Vagina (tissue), 2 donors: ENCODE measurements around the gene SPHK2.

Experiments used
- CTCF ChIP-seq, 3 experiments: fragments of 450-650 bp in 2 of 3; fragments of 200-600 bp in 1 of 3; sonication (generic) in 1 of 3; IDR thresholded peaks; one replicate each; pipeline ENCODE4 v1.5.1; 2017 to 2019; ENCODE audit warnings: antibody characterized with exemption in 3 of 3, mild to moderate bottlenecking in 2 of 3, moderate library complexity in 2 of 3
- POLR2A ChIP-seq, 2 donors: fragments of 450-650 bp; IDR thresholded peaks; one replicate each; pipeline ENCODE4 v1.6.1; 2017; ENCODE audit warnings: antibody characterized with exemption in 2 of 2, mild to moderate bottlenecking in 2 of 2, moderate library complexity in 2 of 2
- POLR2AphosphoS5 ChIP-seq, 2 donors: sonication (generic); formaldehyde crosslinking; IDR thresholded peaks; one replicate each; pipeline ENCODE4 v1.9.0; 2017; ENCODE audit warnings: antibody characterized with exemption in 2 of 2, mild to moderate bottlenecking in 2 of 2, low read depth in 1 of 2; ENCODE audit not compliant: insufficient read depth in 1 of 2

DNA sequence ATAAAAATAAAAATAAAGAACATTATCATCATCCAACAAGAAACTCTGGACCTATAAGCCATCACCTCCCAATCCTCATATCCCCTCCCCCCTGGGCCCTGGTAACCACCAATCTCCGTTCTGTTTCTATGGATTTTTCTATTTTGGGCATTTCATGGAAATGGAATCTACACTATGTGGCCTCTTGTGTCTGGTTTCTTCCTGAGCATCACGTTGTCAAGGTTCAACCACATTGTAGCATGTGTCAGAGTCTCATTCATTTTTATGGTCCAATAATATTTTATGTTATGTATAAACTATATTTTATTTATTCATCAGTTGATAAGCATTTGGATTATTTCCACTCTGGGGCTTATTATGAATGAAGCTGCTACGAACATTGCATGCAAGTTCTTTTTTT, 40.4 kb upstream of the SPHK2 start:
- no peak for TF ChIP-seq CTCF (IDR thresholded peaks at IDR 0.05)
- no peak for TF ChIP-seq POLR2AphosphoS5 (IDR thresholded peaks at IDR 0.05; ENCODE audit: insufficient read depth in 1 of 2, low read depth in 1 of 2)
- TF ChIP-seq POLR2A (IDR thresholded peaks at IDR 0.05) = no peak
